Natural killer cell treated with Interleukin-12 subunit alpha and Interleukin-12 subunit beta and Interleukin-15 and Interleukin-18, amount 100 ng/mL, for 72 hours (primary cell): Measurements from ENCODE around the gene BBOF1. TPM values are rescaled to one million over a fixed set of nuclear protein-coding genes. Genes with fewer than 3 reads are reported as not detected.

Experiments
- ATAC-seq, 2 donors: fragments of 150-1000 bp; cut with Tn5 transposase in 1 of 2; sonication (Bioruptor Pico), chemical (Tn5 transposase) in 1 of 2; 2 replicates each; pipeline ENCODE4 v1.10.0; 2021
- DNase-seq: peaks from one replicate; pipeline ENCODE4 v3.0.0; 2022; ENCODE audit warnings: low spot score
- H3K27ac Mint-ChIP-seq, 2 donors: 1 replicate in 1 of 2; 2 replicates in 1 of 2; pipeline ENCODE4 v1.8.0; 2022; ENCODE audit warnings: mixed read lengths in 2 of 2, mild to moderate bottlenecking in 1 of 2, moderate library complexity in 1 of 2
- H3K27me3 Mint-ChIP-seq, 2 donors: 1 replicate in 1 of 2; 2 replicates in 1 of 2; pipeline ENCODE4 v1.8.0; 2022; ENCODE audit warnings: mixed read lengths in 2 of 2
- H3K36me3 Mint-ChIP-seq: one replicate; pipeline ENCODE4 v1.8.0; 2022; ENCODE audit warnings: mixed read lengths
- H3K4me1 Mint-ChIP-seq, 2 donors: 1 replicate in 1 of 2; 2 replicates in 1 of 2; pipeline ENCODE4 v1.8.0; 2022; ENCODE audit warnings: low read depth in 2 of 2, mixed read lengths in 2 of 2, mild to moderate bottlenecking in 1 of 2
- H3K4me3 Mint-ChIP-seq: one replicate; pipeline ENCODE4 v1.8.0; 2022; ENCODE audit warnings: mixed read lengths
- H3K9me3 Mint-ChIP-seq: 2 replicates; pipeline ENCODE4 v1.8.0; 2022; ENCODE audit warnings: mixed read lengths
- total RNA-seq, 2 donors: library from RNA; stranded (reverse); gene quantifications; one replicate each; pipeline ENCODE4 v1.2.3, GENCODE V29; 2022

Gene BBOF1
- total RNA-seq, 2 donors from 2014 or later = 0.48 to 2.1 TPM

DNA sequence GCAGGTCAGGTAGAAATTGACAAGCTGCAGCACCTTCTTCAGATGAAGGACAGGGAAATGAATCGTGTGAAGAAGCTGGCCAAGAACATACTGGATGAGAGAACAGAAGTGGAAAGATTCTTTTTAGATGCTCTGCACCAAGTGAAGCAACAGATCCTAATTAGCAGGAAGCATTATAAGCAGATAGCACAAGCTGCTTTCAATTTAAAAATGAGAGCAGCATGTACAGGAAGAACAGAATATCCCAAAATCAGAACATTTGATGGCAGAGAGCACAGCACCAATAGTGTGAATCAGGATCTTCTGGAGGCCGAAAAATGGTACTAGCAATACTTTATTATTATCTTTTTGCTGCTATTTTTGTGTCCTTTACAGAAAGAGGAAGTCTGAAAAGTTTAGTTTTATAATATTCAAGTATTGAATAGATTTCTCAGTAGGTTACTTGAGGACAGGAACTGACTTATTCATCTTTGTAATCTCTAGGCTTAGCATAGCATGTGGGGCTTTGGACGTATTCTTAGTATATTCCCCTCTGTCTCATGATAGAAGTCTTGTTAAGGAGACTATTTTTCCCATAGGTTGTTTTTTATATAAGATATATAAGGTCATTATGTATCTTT is 30.8 kb downstream of the BBOF1 start:
- Mint-ChIP-seq H3K4me3 (no peak overlapping the region), H3K27ac (no peak overlapping the region), H3K9me3 (no peaks in the 10 kb centered on the region), H3K4me1 (no peaks in the 10 kb centered on the region), H3K36me3 (no peaks in the 10 kb centered on the region), H3K27me3 (no peaks in the 10 kb centered on the region)
- no peak for ATAC-seq
- DNase-seq = no peak

DNA sequence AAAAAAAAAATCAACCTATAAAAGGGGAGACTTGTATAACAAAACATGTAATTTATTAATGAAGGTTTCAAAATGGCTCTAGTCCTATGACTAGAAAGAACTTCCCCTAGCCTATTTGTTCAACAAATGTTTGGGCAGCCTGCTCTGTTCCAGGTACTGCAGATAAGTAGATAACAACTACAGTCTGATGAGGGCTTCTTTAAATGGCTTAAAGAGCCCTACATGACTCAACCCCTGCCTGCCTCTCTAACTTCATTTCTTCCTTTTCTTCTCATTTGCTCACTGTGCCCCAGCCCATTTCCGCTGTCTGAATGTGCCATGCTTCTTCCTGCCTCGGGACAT is 43.6 kb downstream of the BBOF1 start:
- H3K27ac Mint-ChIP-seq = no peak overlapping the region
- no peak for ATAC-seq
- no peak for DNase-seq
- H3K4me3 Mint-ChIP-seq = no peak overlapping the region
- no peaks in the 10 kb centered on the region for H3K9me3 Mint-ChIP-seq
- no peaks in the 10 kb centered on the region for H3K4me1 Mint-ChIP-seq
- H3K27me3 Mint-ChIP-seq = no peaks in the 10 kb centered on the region
- H3K36me3 Mint-ChIP-seq = peaks cover 5% of the 10 kb centered on the region

DNA sequence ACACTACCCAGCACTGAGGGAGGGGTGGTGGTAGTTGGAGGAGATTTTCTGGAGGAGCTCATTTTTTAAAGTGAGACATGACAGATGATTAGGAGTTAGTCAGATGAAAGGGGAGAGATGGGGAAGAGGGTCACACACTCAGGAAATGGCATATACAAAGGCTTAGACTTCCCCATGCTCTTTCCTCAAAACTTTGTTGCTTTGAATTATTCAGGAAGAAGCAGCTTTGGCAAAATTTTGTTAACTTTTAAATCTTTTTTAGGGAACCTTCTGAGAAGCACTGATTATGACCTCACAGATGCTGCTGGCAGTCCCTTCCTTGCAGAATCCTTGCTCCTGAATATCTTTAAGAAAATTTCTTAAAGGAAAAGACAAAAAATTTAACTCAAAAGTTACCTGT is 45.3 kb downstream of the BBOF1 start:
- Mint-ChIP-seq H3K27ac (no peak overlapping the region), H3K36me3 (peaks cover 5% of the 10 kb centered on the region), H3K4me3 (no peak overlapping the region), H3K27me3 (no peaks in the 10 kb centered on the region), H3K4me1 (no peaks in the 10 kb centered on the region), H3K9me3 (no peaks in the 10 kb centered on the region)
- DNase-seq (no peak), ATAC-seq (no peak)

DNA sequence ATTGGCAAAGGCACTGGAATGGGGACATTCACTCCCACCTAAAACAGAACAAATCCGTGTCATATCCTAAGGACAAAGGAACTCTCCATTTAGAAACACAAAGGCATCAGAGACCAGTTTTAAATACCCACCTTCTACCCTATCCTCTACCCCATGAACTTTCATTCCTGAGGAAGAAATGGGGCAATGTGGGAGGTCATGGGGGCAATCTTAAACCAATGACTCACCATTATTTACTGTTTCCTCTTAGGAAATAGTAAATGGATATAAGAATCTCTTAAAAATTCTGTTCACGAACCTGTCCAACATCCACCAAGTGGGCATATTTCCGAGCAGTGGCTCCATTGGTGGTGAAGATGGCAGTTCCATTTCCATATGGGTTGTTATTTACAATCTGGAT is 45.7 kb downstream of the BBOF1 start:
- Mint-ChIP-seq H3K4me3 (no peak overlapping the region), H3K4me1 (no peaks in the 10 kb centered on the region), H3K27me3 (no peaks in the 10 kb centered on the region), H3K9me3 (no peaks in the 10 kb centered on the region), H3K27ac (no peak overlapping the region), H3K36me3 (peaks cover 5% of the 10 kb centered on the region)
- ATAC-seq (no peak), DNase-seq (no peak)

DNA sequence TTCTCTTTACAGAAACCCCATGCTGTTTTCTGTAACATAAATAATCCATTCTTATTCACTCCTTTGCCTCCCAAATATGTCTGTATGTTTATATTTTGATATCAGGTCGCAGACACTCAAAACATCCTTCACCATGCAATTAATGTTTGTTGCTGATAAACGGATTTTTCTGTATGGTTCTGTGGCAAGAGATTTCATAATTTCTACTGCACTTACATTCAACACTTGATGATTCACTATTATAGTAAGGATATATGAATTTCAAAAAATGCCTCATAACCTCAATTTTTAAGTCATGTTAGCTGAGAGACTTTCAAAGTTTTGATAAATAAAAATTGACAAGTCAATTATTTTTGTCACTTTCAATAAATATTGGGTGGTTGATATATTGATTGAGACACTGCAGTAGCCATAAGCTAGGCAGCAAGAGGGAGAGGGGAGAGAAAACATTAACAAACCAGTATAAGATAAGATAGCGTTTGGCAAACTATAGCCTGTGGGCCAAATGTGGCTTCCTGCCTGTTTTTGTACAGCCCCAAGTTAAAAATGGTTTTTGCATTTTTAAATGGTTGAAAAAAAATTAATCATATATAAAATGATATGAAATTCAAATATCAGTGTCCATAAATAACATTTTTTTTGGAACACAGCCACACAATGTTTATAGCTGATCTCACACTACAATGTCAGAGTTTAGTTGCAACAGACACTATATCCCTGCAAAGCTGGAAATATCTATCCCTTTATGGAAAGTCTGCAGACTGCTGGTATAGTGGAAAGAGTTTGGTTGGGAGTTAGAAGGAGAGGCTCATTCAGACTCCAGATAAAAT is 46.8 kb downstream of the BBOF1 start:
- peak overlapping the region; percentile 12 to 48 for H3K27ac Mint-ChIP-seq
- ATAC-seq = no peak
- no peaks in the 10 kb centered on the region for H3K27me3 Mint-ChIP-seq
- H3K4me3 Mint-ChIP-seq = no peak overlapping the region
- no peaks in the 10 kb centered on the region for H3K4me1 Mint-ChIP-seq
- no peak for DNase-seq
- H3K9me3 Mint-ChIP-seq = no peaks in the 10 kb centered on the region
- H3K36me3 Mint-ChIP-seq = peaks cover 5% of the 10 kb centered on the region

DNA sequence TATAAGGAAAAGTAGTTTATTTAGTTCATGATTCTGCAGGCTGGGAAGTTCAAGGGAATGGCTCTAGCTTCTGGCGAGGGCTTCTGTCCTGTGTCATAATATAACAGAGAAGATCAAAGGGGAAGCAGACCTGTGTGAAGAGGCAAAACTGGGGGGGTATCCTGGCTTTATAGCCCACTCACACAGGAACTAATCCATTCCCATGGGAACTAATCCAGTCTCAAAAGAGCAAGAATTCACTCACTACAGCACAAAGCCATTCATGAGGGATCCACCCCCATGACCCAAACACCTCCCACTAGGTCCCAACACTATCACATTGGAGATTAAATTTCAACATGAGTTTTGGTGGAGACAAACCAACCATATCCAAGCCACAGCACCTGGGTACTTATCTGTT is 58.3 kb downstream of the BBOF1 start:
- no peaks in the 10 kb centered on the region for H3K27me3 Mint-ChIP-seq
- no peaks in the 10 kb centered on the region for H3K4me1 Mint-ChIP-seq
- ATAC-seq (no peak), DNase-seq (no peak)
- H3K27ac Mint-ChIP-seq = no peak overlapping the region
- H3K9me3 Mint-ChIP-seq = no peaks in the 10 kb centered on the region
- H3K36me3 Mint-ChIP-seq = no peaks in the 10 kb centered on the region
- H3K4me3 Mint-ChIP-seq = no peak overlapping the region

DNA sequence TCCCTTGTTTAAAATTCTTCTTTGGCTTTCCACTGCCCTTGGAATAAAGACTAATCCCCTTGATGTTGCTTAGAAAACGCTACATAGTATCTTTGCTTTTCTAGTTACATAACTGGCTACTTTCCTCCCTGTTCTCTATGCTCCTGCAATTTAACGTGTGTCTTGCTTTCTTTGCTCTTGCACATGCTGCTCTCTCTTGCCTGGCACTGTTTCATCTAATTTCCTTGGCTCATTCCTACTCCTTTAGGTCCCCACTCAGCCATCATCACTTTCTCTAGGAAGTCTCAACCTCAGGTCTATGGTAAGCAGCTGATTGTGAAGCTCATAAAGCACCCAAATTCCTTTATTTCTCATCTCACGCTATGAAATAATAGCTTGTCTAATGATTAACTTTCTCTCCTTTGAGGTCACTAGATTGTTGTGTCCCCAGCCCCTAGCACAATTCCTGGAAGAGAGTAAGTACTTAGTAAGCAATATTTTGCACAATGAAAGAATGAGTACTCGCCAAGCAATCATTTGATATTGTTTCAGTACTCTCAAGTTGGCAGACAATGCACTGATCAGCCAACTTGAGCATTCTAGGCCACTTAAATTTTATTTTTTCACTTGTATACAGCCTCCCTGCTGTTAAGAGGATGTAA is 61.8 kb downstream of the BBOF1 start:
- ATAC-seq = no peak
- Mint-ChIP-seq H3K4me1 (peaks cover 14 to 19% of the 10 kb centered on the region in 2 donors), H3K9me3 (no peaks in the 10 kb centered on the region), H3K27ac (no peak overlapping the region), H3K4me3 (no peak overlapping the region), H3K27me3 (no peaks in the 10 kb centered on the region), H3K36me3 (no peaks in the 10 kb centered on the region)
- no peak for DNase-seq

DNA sequence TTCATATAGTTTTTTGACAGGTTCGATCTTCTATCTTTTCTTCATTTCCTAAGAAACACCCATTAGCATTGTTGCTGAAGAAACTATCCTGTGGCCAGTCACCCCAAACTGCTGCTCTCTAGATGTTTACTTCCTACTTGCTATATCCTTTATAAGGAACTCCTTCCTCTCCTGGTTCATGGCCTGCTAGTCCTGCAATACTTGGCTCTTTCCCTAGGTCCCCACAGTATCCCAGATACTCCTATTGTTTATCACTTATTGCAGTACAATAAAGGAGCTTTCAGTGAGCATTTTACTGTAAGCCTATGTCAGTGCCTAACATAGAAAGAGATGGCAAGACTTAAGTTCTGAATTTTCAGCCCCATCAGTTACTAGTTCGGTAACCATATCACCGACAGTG is 62.3 kb downstream of the BBOF1 start:
- Mint-ChIP-seq H3K27ac (no peak overlapping the region), H3K27me3 (no peaks in the 10 kb centered on the region), H3K36me3 (no peaks in the 10 kb centered on the region), H3K4me3 (no peak overlapping the region), H3K4me1 (peaks cover 16 to 25% of the 10 kb centered on the region in 2 donors), H3K9me3 (no peaks in the 10 kb centered on the region)
- DNase-seq = no peak
- no peak for ATAC-seq

DNA sequence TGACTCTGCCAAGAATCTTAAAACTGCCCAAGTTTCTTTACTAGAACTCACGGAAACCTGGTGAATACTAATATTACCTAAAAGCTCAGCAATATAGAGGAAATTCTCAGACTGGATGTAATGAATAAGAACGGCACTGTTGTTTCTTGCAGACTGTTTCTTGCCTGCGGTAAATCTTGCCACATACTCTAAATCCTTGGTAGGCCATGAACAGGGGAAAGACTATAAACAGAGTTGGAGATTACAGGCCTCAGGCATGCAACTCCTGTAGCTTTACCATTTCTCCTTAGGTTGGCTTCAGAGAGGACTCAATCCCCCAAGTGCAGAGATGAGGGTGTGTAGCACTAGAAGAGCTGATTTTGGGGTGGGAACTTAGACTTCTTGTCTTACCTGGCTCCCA is 64.0 kb downstream of the BBOF1 start:
- no peaks in the 10 kb centered on the region for H3K27me3 Mint-ChIP-seq
- peak overlapping the region in 1 of 2 donors; percentile 96 for H3K27ac Mint-ChIP-seq
- DNase-seq = no peak
- no peaks in the 10 kb centered on the region for H3K9me3 Mint-ChIP-seq
- H3K36me3 Mint-ChIP-seq = no peaks in the 10 kb centered on the region
- peak overlapping the region; percentile 96 for H3K4me3 Mint-ChIP-seq
- no peak for ATAC-seq
- H3K4me1 Mint-ChIP-seq = peaks cover 16 to 26% of the 10 kb centered on the region in 2 donors

DNA sequence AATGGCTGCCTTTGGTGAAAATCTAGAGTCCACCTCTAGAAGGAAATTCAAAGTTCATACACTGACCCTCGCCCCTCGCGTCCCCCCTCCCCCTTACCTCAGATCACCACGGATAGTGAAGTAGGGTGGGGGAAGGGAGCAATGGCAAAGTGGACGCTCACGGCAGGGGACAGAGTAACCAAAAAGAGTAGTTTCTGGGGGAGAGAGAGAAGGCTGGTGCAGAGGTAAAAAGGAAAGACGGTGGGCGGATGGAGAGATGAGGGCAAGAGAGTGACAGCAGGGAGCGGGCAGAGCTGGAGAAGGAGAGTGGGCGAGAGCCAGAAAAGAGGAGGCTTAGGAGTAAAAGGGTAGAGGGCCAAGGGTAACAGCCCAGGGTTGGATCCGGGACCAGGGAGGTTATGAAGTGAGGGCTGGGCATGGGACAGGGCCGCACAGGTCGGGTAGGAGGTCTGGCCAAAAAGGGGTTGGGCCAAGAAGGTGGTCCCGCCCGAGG is 64.7 kb downstream of the BBOF1 start:
- DNase-seq = no peak
- no peak for ATAC-seq
- Mint-ChIP-seq H3K27ac (peak overlapping the region; percentile 94 to 96), H3K4me1 (peaks cover 20 to 30% of the 10 kb centered on the region in 2 donors), H3K9me3 (no peaks in the 10 kb centered on the region), H3K36me3 (peaks cover 5% of the 10 kb centered on the region), H3K4me3 (peak overlapping the region; percentile 96), H3K27me3 (no peaks in the 10 kb centered on the region)

DNA sequence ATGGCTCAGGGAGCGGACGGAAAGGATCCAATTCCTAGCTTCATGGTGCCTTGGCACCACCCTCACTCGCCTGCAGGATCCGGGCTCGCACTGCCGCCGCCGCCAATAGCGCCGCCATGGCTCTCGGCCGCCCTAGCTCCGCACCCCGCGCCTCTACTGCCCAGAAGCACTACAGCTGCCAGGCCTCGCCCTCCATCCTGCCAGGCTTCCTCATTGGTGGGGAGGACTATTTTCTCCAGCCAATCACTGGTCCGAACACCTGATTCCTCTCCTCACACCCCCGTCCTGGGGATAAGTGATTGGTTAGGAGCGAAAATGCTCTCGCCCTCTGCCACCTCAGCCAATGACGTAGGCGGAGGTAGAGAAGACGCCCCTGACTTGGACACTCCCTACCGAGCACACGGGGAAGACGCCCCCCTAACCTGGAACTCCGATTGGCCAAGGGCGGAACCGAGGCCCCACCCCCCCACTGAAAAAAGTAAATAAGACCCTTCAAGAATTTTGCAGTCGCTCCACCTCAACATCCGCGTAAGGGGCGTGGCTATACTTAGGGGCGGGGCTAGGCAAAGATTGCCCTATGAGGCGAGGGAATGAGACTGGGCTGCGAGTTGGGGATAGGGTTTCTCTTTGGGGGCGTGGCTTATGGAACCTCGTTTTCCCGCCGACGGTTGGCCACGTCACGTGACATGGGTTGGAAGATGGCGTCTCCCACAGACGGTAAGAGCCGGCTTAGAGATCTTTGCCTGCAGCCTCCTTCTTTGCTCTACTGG is 65.3 kb downstream of the BBOF1 start, which contains the start of the genes ALDH6A1 and LIN52:
Gene ALDH6A1, minus strand, starts transcription at position 177 of the 770 bp plus-strand sequence. Its CDS starts 59 bp downstream, at position 118.
Gene LIN52, plus strand, starts transcription at position 680 of the 770 bp plus-strand sequence. Its CDS starts 19 bp downstream, at position 699.
- peaks cover 3% of the 10 kb centered on the region for H3K9me3 Mint-ChIP-seq
- DNase-seq (peak; percentile 99), ATAC-seq (peak; percentile 96)
- H3K4me1 Mint-ChIP-seq = peaks cover 24 to 36% of the 10 kb centered on the region in 2 donors
- H3K27me3 Mint-ChIP-seq = no peaks in the 10 kb centered on the region
- H3K36me3 Mint-ChIP-seq = peaks cover 10% of the 10 kb centered on the region
- H3K27ac Mint-ChIP-seq = peak within 1 kb of the TSS; percentile 94 to 96
- H3K4me3 Mint-ChIP-seq = peak within 1 kb of the TSS; percentile 96

DNA sequence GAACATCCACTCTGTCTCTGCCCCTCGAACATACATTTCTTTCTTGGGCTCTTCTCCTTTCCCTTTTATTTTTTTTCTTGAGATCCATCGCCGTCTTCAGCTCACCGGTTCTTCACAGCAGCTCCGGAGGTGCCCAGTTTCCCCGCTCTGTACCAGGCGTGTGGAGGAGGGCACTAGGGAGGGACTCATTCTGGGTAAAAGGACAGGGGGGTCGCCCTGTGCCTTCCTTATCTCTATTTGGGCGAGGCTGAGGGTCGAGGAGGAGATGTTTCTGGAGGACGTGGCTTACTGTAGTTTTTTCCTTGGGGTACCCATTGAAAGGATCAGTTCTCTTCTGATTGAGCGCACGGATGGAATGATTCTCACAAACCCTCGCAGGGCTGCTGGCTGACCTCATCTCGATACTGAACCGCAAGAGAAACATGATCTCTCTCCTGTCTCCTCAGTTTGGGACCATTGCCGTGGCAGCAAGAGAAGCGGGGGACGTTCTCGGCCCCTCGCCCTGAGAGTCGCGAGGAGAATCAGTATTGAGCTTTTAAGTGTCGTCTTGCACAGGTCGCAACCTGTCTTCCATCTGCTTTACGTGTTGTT is 66.0 kb downstream of the BBOF1 start:
- Mint-ChIP-seq H3K27me3 (no peaks in the 10 kb centered on the region), H3K27ac (peak overlapping the region; percentile 94 to 96), H3K36me3 (peaks cover 10% of the 10 kb centered on the region), H3K9me3 (peaks cover 3% of the 10 kb centered on the region), H3K4me3 (peak overlapping the region; percentile 96), H3K4me1 (peaks cover 24 to 36% of the 10 kb centered on the region in 2 donors)
- DNase-seq (no peak), ATAC-seq (peak; percentile 0 to 3)

DNA sequence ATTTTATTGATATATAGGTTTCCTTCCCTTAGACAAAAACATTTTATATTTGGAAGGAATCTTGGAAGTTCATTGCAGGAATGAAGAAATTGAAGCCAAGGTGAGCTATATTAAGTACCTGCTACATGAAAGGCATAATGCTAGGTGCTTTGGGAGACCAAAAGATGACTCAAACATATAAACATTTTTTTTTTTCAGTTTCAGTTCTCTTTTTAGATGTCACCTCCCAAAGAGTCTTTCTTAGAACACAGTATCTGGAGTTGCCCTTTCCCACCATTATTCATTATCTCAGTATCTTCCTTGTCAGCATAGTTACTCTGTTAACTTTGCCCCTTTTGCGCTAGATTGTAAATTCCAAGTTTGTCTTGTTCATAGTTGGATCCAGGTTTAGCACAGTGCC is 66.7 kb downstream of the BBOF1 start:
- Mint-ChIP-seq H3K4me3 (peak overlapping the region; percentile 96), H3K36me3 (peaks cover 13% of the 10 kb centered on the region), H3K9me3 (peaks cover 3% of the 10 kb centered on the region), H3K27ac (peak overlapping the region; percentile 94 to 96), H3K4me1 (peaks cover 24 to 36% of the 10 kb centered on the region in 2 donors), H3K27me3 (no peaks in the 10 kb centered on the region)
- no peak for ATAC-seq
- no peak for DNase-seq
